ENCODE results near the gene CATSPER3. TPM values are rescaled to one million over a fixed set of nuclear protein-coding genes. Genes with fewer than 3 reads are reported as not detected.
"Not testable (repeated sequence)": the region's sequence is repeated elsewhere in the genome, so short reads cannot be mapped to it uniquely, and the experiment has no call there.

The CATSPER3 gene
- total RNA-seq, 2 donors from 2014 or later = 0.82 to 0.85 TPM

- Histone ChIP-seq H3K9ac (ENCODE audit: low read depth in 2 of 2, low read length in 2 of 2) (no peak overlapping the region), H3K4me1 (no peaks in the 10 kb centered on the region), H3K36me3 (no peaks in the 10 kb centered on the region), H3K4me3 (no peak overlapping the region), H3K27ac (no peak overlapping the region), H3K27me3 (no peaks in the 10 kb centered on the region), H3K9me3 (no peaks in the 10 kb centered on the region)
- TF ChIP-seq CTCF (IDR thresholded peaks at IDR 0.05) = no peak
- intact Hi-C loops (cut with DNase I) = no loop called here
- DNase-seq = no peak
These were observed 14.5 kb downstream of the CATSPER3 start for GRCh38 chr5:134982230-134982629.

DNA sequence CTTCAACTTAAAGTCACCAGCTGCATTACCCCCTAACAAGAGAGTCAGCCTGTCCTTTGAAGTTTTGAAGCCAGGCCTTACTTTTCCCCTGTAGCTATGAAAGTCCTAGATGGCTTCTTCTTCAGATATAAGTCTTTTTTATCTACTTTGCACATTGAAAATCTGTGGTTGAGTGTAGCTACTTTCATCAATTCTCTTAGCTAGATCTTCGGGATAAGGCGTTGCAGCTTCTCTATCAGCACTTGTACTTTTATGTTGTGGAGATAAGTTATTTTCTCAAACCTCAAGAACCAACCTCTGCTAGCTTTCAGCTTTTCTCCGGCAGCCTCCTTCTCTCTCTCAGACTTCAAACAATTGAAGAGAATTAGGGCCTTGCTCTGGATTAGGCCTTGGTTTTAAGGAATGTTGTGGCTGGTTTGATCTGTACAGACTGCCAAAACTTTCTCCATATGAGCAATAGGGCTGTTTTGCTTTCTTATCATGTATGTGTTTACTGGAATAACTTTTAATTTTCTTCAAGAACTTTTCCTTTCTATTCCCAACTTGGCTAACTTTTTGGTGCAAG is 21.6 kb downstream of the CATSPER3 start:
- Histone ChIP-seq H3K4me3 (no peak overlapping the region), H3K4me1 (no peaks in the 10 kb centered on the region), H3K27ac (no peak overlapping the region), H3K9me3 (no peaks in the 10 kb centered on the region), H3K36me3 (no peaks in the 10 kb centered on the region), H3K27me3 (no peaks in the 10 kb centered on the region), H3K9ac (ENCODE audit: low read depth in 2 of 2, low read length in 2 of 2) (no peak overlapping the region)
- TF ChIP-seq CTCF (IDR thresholded peaks at IDR 0.05) = no peak
- intact Hi-C loops (cut with DNase I) = no loop called here
- DNase-seq = no peak

DNA sequence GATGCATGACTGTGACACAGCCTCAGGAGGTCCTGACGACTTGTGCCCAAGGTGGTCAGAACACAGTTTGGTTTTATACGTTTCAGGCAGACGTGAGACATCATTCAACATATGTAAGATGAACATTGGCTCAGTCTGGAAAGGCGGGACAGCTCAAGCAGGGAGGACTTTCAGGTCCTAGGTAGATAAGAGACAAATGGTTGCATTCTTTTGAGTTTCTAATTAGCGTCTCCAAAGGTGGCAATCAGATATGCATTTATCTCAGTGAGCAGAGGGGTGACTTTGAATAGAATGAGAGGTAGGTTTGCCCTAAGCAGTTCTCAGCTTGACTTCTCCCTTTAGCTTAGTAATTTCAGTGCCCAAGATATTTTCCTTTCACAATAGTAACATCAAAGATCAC is 22.5 kb downstream of the CATSPER3 start:
- H3K4me3 ChIP-seq; H3K27ac ChIP-seq; H3K36me3 ChIP-seq; H3K27me3 ChIP-seq; intact Hi-C loops (cut with DNase I); H3K9ac ChIP-seq (ENCODE audit: low read depth in 2 of 2, low read length in 2 of 2); DNase-seq; H3K9me3 ChIP-seq; H3K4me1 ChIP-seq: not testable (repeated sequence)

GRCh38 chr5:134992148-134992547 is 24.4 kb downstream of the CATSPER3 start:
- no peak overlapping the region for H3K27ac ChIP-seq
- no peak overlapping the region for H3K9ac ChIP-seq (ENCODE audit: low read depth in 2 of 2, low read length in 2 of 2)
- no peaks in the 10 kb centered on the region for H3K9me3 ChIP-seq
- H3K36me3 ChIP-seq = no peaks in the 10 kb centered on the region
- no peak for DNase-seq
- no peaks in the 10 kb centered on the region for H3K27me3 ChIP-seq
- intact Hi-C loops (cut with DNase I) = no loop called here
- H3K4me1 ChIP-seq = no peaks in the 10 kb centered on the region
- TF ChIP-seq CTCF (IDR thresholded peaks at IDR 0.05) = no peak
- no peak overlapping the region for H3K4me3 ChIP-seq

DNA sequence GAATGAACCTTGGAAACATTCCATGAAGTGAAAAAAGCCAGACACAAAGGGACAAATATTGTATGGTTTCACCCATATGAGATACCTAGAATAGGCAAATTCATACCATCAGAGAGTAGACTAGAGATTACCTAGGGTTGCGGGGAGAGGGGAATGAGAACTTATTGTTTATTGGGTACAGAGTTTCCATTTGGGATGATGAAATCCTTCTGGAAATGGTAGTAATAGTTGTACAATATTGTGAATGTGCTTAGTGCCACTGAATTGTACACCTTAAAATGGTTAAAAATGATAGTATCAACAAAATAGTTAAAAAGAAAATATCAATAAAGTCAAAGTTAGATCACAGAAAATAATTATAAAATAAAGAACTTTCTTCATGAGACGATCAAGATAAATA is 25.5 kb downstream of the CATSPER3 start:
- intact Hi-C loops (cut with DNase I) = no loop called here
- no peak for TF ChIP-seq CTCF (IDR thresholded peaks at IDR 0.05)
- H3K36me3 ChIP-seq = no peaks in the 10 kb centered on the region
- H3K9me3 ChIP-seq = no peaks in the 10 kb centered on the region
- no peak overlapping the region for H3K9ac ChIP-seq (ENCODE audit: low read depth in 2 of 2, low read length in 2 of 2)
- DNase-seq = no peak
- no peaks in the 10 kb centered on the region for H3K4me1 ChIP-seq
- H3K4me3 ChIP-seq = no peak overlapping the region
- H3K27ac ChIP-seq = no peak overlapping the region
- H3K27me3 ChIP-seq = no peaks in the 10 kb centered on the region

DNA sequence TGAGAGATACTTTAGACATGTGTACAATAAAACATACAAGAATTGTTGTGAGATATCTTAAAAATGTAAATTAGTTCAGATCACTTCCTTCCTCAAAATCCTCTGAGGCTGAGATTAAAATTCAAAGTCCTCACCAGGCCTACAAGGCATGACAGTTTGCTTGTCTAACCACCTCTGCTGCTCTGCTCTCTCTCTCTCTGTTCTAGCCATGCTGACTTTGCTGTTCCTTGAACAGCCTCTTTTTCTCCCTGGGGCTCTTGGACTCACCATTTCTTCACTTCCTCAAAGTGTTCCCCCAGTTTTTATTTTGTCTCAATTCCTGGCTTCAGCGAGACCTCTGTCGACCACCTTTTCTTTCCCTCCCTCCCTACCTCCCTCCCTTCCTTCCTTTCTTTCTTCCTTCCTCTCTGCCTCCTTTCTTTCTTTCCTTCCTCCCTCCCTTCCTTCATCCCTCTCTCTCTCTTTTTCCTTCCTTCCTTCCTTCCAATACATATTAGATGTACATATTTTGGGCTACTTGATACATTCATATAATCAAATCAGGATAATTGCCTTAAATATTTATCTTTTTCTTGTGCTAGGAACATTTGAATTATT is 27.0 kb downstream of the CATSPER3 start:
- Histone ChIP-seq H3K4me3 (no peak overlapping the region), H3K9me3 (no peaks in the 10 kb centered on the region), H3K4me1 (no peaks in the 10 kb centered on the region), H3K9ac (ENCODE audit: low read depth in 2 of 2, low read length in 2 of 2) (no peak overlapping the region), H3K27ac (no peak overlapping the region), H3K36me3 (no peaks in the 10 kb centered on the region), H3K27me3 (no peaks in the 10 kb centered on the region)
- no peak for DNase-seq
- intact Hi-C loops (cut with DNase I) = no loop called here
- TF ChIP-seq CTCF (IDR thresholded peaks at IDR 0.05) = no peak

All from colonic mucosa (tissue), 4 donors.